Panc1 (cell line): Measurements from ENCODE around the gene NTM. TPM values are rescaled to one million over a fixed set of nuclear protein-coding genes. Genes with fewer than 3 reads are reported as not detected.

Experiments used
- ATAC-seq: fragments of 200-7000 bp; cut with Tn5 transposase; 2 replicates; pipeline ENCODE4 v1.9.1; 2020; ENCODE audit warnings: mild to moderate bottlenecking, moderate library complexity
- BruUV-seq: library from RNA; stranded (reverse); fragments of 400-500 nt; replicated peaks from 2 replicates; lab custom pipeline; 2021; lab: Mats Ljungman, UMichigan
- CTCF ChIA-PET: fragments of 300-600 bp; sonication (Branson Sonifier 250); formaldehyde crosslinking; loops from one replicate; lab custom pipeline; 2022; ENCODE audit warnings: antibody characterized with exemption; lab: Charles Lee
- POLR2A ChIA-PET: fragments of 300-600 bp; sonication (Branson Sonifier 250); formaldehyde crosslinking; loops from one replicate; lab custom pipeline; 2022; ENCODE audit warnings: antibody characterized with exemption; lab: Charles Lee
- DNase-seq: peaks from one replicate; pipeline ENCODE4 v3.0.0-alpha.2; 2010; ENCODE audit warnings: low read depth, low spot score
- H3K27ac ChIP-seq: 2 replicates; pipeline ENCODE4 v1.5.1; 2011; ENCODE audit warnings: mild to moderate bottlenecking, low read length, inconsistent platforms
- H3K27me3 ChIP-seq: fragments of 200-500 bp; sonication (Bioruptor generic); 2 replicates; pipeline ENCODE4 v1.6.0; 2014; ENCODE audit warnings: low read length, inconsistent platforms; ENCODE audit not compliant: control insufficient read depth, insufficient read depth
- H3K36me3 ChIP-seq: fragments of 200-500 bp; sonication (Bioruptor generic); 2 replicates; pipeline ENCODE4 v1.5.1; 2014; ENCODE audit warnings: inconsistent platforms, mild to moderate bottlenecking, low read length, moderate library complexity; ENCODE audit not compliant: control insufficient read depth, insufficient read depth
- H3K4me1 ChIP-seq: 2 replicates; pipeline ENCODE4 v1.5.1; 2011; ENCODE audit warnings: inconsistent platforms, mild to moderate bottlenecking, low read length, moderate library complexity; ENCODE audit not compliant: control insufficient read depth, insufficient read depth
- H3K4me3 ChIP-seq, 2 experiments: 2 replicates each; pipeline ENCODE4 v1.5.1; 2011 to 2012; ENCODE audit warnings: low read depth in 2 of 2, low read length in 2 of 2, mild to moderate bottlenecking in 2 of 2, inconsistent platforms in 1 of 2, moderate library complexity in 1 of 2
- H3K9me3 ChIP-seq: fragments of 200-500 bp; sonication (Bioruptor generic); 2 replicates; pipeline ENCODE4 v1.5.1; 2014; ENCODE audit warnings: low read depth, mild to moderate bottlenecking, inconsistent platforms, low read length, moderate library complexity; ENCODE audit not compliant: control insufficient read depth, insufficient read depth
- POLR2AphosphoS5 ChIP-seq: IDR thresholded peaks from 2 replicates; pipeline ENCODE4 v1.6.1; 2012; ENCODE audit warnings: mild to moderate bottlenecking, low read depth, low read length, moderate library complexity
- REST ChIP-seq, 2 experiments: IDR thresholded peaks; 2 replicates each; pipeline ENCODE4 v1.6.1; 2011 to 2012; ENCODE audit warnings: low read depth in 2 of 2, control low read depth in 1 of 2, low read length in 1 of 2, mild to moderate bottlenecking in 1 of 2, moderate library complexity in 1 of 2; ENCODE audit not compliant: insufficient read depth in 1 of 2
- SIN3A ChIP-seq: IDR thresholded peaks from 2 replicates; pipeline ENCODE4 v1.6.1; 2012; ENCODE audit warnings: low read depth, mild to moderate bottlenecking, low read length, moderate library complexity, borderline replicate concordance; ENCODE audit not compliant: insufficient read depth
- TCF7L2 ChIP-seq: IDR thresholded peaks from 2 replicates; pipeline ENCODE4 v1.6.1; 2011; ENCODE audit warnings: mild to moderate bottlenecking, low read depth, low read length, inconsistent platforms
- in situ Hi-C: cut with HindIII; loops from 2 replicates; pipeline ENCODE4 v1.10.0; 2016; ENCODE audit warnings: low sequenced_read_pairs, low pct_unique_long_range_greater_than_20kb
- intact Hi-C: fragments of 100-400 bp; cut with micrococcal nuclease; formaldehyde crosslinking; loops from one replicate; pipeline ENCODE4 v1.10.0; 2022; ENCODE audit not compliant: unreplicated experiment
- total RNA-seq: library from RNA; stranded (reverse); gene quantifications from one replicate; pipeline ENCODE4 v1.2.1, GENCODE V29; 2021; ENCODE audit not compliant: unreplicated experiment
- TF ChIP-seq, protein P1 (sequence below): fragments of 450-650 bp; IDR thresholded peaks from 2 replicates; pipeline ENCODE4 v1.5.1; 2017; ENCODE audit warnings: mild to moderate bottlenecking

NTM gene
- total RNA-seq, 1 experiment from 2014 or later = 0.10 TPM

GRCh38 chr11:131703311-131703710, 332.9 kb downstream of the NTM start:
- Histone ChIP-seq H3K27ac (no peak overlapping the region), H3K4me1 (no peaks in the 10 kb centered on the region), H3K9me3 (no peaks in the 10 kb centered on the region; the same call in 1 of the 2 replicates), H3K4me3 (no peak overlapping the region), H3K27me3 (no peaks in the 10 kb centered on the region), H3K36me3 (no peaks in the 10 kb centered on the region)
- ATAC-seq = no peak
- BruUV-seq = no TSS peak
- no peak for TF ChIP-seq TCF7L2
- TF ChIP-seq POLR2AphosphoS5 = no peak
- no peak for TF ChIP-seq SIN3A
- TF ChIP-seq, protein P1, sequence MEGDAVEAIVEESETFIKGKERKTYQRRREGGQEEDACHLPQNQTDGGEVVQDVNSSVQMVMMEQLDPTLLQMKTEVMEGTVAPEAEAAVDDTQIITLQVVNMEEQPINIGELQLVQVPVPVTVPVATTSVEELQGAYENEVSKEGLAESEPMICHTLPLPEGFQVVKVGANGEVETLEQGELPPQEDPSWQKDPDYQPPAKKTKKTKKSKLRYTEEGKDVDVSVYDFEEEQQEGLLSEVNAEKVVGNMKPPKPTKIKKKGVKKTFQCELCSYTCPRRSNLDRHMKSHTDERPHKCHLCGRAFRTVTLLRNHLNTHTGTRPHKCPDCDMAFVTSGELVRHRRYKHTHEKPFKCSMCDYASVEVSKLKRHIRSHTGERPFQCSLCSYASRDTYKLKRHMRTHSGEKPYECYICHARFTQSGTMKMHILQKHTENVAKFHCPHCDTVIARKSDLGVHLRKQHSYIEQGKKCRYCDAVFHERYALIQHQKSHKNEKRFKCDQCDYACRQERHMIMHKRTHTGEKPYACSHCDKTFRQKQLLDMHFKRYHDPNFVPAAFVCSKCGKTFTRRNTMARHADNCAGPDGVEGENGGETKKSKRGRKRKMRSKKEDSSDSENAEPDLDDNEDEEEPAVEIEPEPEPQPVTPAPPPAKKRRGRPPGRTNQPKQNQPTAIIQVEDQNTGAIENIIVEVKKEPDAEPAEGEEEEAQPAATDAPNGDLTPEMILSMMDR = no peak
- TF ChIP-seq REST (IDR thresholded peaks at IDR 0.05; ENCODE audit: insufficient read depth in 1 of 2, low read depth in 2 of 2, low read length in 1 of 2) = no peak
- in situ Hi-C loops = no loop called here
- intact Hi-C loops = no loop called here
- DNase-seq = no peak
- ChIA-PET CTCF (no interaction called here), POLR2A (no interaction called here)

- TF ChIP-seq, protein P1 = no peak
- no peak for TF ChIP-seq REST (IDR thresholded peaks at IDR 0.05; ENCODE audit: insufficient read depth in 1 of 2, low read depth in 2 of 2, low read length in 1 of 2)
- TF ChIP-seq POLR2AphosphoS5 = no peak
- no peak for TF ChIP-seq SIN3A
- TF ChIP-seq TCF7L2 = no peak
These were observed 334.3 kb downstream of the NTM start for GRCh38 chr11:131704682-131705081.

More at GRCh38 chr11:131704682-131705081, 334.3 kb downstream of the NTM start:
- intact Hi-C loops = no loop called here
- no TSS peak for BruUV-seq
- CTCF ChIA-PET = no interaction called here
- POLR2A ChIA-PET = no interaction called here
- Histone ChIP-seq H3K27ac (no peak overlapping the region), H3K9me3 (no peaks in the 10 kb centered on the region; the same call in 1 of the 2 replicates), H3K27me3 (no peaks in the 10 kb centered on the region), H3K36me3 (no peaks in the 10 kb centered on the region), H3K4me3 (no peak overlapping the region), H3K4me1 (no peaks in the 10 kb centered on the region)
- no peak for DNase-seq
- in situ Hi-C loops = no loop called here
- ATAC-seq = no peak
